ENCODE results near the gene VRK3.
"Not testable (repeated sequence)": the region's sequence is repeated elsewhere in the genome, so short reads cannot be mapped to it uniquely, and the experiment has no call there.

VRK3 gene

GRCh38 chr19:49954933-49955332 is 70.2 kb downstream of the VRK3 start:
- no peak for DNase-seq (ENCODE audit: low read depth in 2 of 2)

GRCh38 chr19:49954092-49954829 is 70.9 kb downstream of the VRK3 start:
- DNase-seq (ENCODE audit: low read depth in 2 of 2) = no peak

DNA sequence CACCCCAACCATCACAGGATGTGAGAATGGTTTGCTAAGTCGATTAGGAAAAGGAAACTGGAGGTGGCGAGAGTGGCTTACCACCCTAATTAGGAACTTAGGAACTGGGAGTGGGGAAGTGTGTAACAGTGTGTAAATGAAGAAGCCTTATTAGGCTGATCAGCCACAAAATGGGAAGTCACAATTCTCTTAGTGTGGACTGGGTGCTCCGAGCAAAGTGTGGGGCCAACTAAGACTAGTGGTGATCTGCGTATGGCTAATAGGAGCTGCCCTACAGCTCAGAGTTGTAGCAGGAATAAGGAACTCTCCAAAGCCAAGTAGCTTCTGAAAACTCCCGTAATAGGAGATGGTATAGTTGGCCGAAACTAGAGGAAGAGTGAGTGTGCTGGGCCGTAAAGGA is 71.8 kb downstream of the VRK3 start:
- no peak for DNase-seq (ENCODE audit: low read depth in 2 of 2)

DNA sequence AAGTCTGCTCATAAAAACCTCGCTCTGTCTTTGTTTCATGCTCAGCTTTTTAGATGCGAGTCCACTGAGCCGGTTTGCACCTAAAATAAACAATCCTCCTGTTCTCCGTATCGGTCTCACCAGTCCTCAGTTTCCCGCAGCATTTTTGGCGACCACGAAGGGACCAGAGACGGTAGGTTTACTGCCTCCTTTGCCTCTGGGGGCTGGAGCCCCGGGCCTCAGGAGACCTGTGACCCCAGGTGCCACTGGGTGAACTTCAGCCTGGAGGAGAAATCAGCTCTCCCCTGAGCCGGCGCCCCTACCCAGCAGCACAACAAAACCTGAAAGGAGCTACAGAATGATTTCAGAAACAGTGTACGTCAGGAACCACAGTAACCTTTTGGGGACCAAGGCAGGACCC is 72.3 kb downstream of the VRK3 start:
- no peak for DNase-seq (ENCODE audit: low read depth in 2 of 2)

DNA sequence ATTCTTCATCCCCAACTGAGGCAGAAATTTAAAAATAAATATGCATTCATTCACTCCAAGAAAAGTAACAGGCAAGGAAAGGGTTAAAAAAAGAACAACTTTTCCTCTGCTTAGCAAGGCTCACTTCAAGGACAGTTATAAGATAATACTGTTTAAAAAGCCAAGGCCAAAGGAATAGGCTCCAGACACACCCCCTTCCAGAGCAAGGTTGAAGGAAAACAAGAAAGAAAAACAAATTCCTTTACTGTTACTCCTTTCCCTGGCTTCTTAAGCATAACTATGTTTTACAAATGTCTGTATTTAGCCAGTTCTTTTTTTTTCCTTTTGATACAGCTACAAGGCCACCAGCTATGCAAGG is 72.7 kb downstream of the VRK3 start:
- DNase-seq (ENCODE audit: low read depth in 2 of 2) = no peak

DNA sequence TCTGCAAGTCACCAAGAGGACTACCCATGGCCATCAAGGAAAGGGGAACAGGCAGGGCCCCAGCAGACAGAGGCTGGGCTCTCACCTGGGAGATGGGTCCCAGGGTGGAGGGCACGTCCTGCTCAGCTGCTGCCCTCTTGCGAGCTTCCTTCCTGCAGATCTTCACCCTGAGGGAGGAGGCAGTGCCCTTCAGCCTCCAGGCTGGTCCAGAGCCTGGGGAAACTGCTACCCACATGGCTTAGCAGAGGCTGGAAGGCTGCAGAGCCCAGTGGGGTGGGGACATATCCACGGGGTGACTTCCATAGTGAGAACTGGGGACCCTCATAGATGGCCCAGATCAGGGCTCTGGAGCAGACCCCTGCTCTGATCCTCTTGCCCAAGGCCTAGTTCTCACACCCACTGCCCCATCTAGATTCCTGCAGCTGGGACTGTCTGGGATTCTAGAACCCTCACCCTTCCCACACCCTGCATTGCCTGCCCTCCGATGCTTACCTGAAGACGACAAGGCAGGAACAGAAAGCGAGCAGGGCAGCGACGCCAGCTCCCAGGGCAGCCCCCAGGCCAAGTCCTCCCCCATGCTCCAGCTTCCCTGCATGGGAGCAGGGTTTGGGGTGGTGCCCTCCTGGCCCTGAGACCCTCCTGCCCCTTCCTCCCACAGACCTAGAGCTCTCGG is 73.2 kb downstream of the VRK3 start:
- DNase-seq (ENCODE audit: low read depth in 2 of 2) = no peak

DNA sequence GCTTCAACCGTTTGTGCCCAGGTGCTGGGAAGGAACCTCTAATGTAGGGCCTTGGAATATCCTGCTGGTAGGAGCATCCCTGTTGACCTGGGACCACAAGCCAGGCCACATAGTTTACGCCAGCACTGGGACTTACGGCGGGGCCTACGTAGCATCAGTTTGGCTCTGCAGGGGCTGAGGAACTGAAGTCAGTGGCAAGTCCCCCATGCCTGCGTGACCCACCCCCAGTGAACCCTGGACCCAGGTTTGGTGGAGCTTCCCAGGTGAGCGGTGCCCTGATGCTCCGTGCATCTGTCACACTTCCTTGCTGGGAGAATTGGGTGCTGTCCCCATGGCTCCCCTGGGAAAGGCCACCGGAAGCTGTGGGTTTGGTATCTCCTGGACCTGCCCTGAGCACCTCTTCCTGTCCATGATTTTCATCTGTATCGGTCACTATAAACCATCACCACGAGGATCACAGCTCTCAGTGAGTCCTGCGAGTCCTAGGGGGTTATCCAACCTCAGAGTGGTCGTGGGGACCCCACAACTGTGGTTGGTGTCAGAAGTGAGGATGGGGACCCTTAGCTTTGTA is 74.1 kb downstream of the VRK3 start:
- no peak for DNase-seq (ENCODE audit: low read depth in 2 of 2)

GRCh38 chr19:49950590-49950948 is 74.6 kb downstream of the VRK3 start:
- no peak for DNase-seq (ENCODE audit: low read depth in 2 of 2)

DNA sequence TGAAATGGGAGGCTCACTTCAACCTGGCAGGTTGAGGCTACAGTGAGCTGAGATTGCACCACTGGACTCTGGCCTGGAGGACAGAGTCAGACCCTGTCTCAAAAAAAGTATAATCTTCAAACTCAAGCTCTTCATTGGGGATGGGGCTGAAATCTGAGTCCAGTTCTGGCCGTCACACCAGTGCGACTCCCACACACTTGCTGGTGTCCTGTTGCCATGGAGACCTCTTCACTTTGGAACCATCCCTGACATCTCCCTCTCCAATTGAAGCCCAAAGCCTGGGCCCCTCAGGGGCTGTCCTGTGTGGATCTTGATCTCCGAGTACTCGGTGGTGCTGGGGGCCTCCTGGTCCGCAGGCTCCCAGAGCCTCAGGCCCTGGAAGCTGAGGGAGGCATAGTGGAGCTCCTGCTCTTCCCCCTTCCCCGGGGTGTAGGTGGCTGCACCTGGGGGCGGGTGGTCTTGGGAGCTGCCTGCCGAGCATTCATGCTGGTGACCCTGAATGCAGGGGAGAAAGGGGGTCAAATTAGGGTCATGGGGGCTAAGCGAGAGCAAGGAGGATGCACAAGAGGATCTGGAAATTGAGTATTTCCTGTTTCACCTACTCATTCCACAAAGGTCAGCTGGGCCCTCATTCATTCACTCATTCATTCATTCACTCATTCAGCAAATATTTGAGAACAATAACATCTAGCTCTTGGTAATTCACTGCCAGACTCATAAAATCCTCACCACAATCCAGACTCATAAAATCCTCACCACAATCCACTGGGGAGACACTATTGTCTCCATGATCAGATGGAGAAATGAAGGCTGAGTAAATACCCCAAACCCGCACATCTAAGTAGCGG is 75.2 kb downstream of the VRK3 start:
- no peak for DNase-seq (ENCODE audit: low read depth in 2 of 2)

DNA sequence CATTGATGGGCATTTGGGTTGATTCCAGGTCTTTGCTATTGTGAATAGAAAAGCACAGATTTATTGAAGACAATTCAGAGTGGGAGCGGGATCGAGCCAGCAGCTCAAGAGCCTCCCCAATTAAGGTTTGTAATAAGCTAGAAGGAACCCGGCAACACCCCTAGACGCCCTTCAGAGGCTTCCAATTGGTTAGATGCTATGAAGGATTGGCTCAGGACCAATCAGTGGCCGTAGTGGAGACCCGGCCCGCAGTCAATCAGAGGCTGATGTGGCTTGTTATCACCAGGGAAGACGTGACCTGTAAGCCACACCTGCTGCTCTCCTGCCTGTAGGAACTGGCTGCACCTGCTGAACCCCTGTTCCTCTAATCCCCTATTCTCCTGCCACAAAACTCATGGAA is 78.8 kb downstream of the VRK3 start:
- DNase-seq (ENCODE audit: low read depth in 2 of 2) = no peak

GRCh38 chr19:49944567-49944966 is 80.6 kb downstream of the VRK3 start:
- DNase-seq (ENCODE audit: low read depth in 2 of 2) = not testable (repeated sequence)

- DNase-seq (ENCODE audit: low read depth in 2 of 2) = no peak
Observed at GRCh38 chr19:49940482-49940791, 84.7 kb downstream of the VRK3 start.

DNA sequence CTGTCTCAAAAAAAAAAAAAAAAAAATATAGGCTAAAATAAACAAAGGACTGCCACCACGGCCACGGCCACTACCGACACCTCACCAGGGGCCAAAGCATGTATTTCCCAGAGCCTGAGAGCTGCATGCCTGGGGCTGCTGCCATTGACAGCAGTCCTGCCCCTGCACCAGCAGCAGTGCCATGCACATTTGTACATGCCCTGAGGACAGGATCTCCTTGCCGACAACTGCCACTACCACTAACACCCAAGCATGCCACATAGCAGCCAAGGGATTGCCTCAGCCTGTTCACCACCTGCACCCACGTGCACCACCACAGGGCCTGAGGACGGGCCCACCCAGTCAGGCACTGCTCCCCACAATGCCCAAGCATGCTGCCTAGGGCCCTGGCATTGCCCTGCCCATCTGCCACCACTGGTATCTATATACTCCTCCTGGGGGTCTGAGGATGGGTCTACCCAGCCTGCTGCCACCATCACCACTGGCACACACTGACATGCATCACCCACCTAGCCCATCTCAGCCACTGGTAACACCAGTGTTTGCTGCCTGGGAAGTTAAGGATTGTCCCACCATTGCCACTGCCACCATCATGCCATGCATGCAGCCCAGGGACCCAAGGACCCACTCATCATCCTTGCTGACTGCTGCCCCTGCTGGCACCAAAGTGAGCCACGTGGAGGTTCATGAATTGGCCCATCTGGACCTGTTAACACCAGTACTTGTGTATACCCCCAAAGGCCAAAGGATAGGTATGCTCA is 85.3 kb downstream of the VRK3 start:
- DNase-seq (ENCODE audit: low read depth in 2 of 2) = no peak

- DNase-seq (ENCODE audit: low read depth in 2 of 2) = no peak
Observed at GRCh38 chr19:49938662-49939061, 86.5 kb downstream of the VRK3 start.

GRCh38 chr19:49937750-49938381 is 87.3 kb downstream of the VRK3 start:
- peak; percentile 41 to 48 for DNase-seq (ENCODE audit: low read depth in 2 of 2)

- no peak for DNase-seq (ENCODE audit: low read depth in 2 of 2)
Observed at GRCh38 chr19:49936549-49936948, 88.6 kb downstream of the VRK3 start.

GRCh38 chr19:49933643-49934042 is 91.5 kb downstream of the VRK3 start:
- DNase-seq (ENCODE audit: low read depth in 2 of 2) = no peak

GRCh38 chr19:49932731-49933131 is 92.4 kb downstream of the VRK3 start:
- DNase-seq (ENCODE audit: low read depth in 2 of 2) = no peak

GRCh38 chr19:49932041-49932451 is 93.1 kb downstream of the VRK3 start:
- DNase-seq (ENCODE audit: low read depth in 2 of 2) = no peak

- no peak for DNase-seq (ENCODE audit: low read depth in 2 of 2)
Observed at GRCh38 chr19:49931293-49932040, 93.7 kb downstream of the VRK3 start.

Measured in stimulated activated CD8-positive, alpha-beta memory T cell treated with anti-CD3 and anti-CD28 coated beads, Interleukin-15, amount 100 ng/mL, for 4 hours (primary cell).